GM12891 (cell line): ENCODE data around the gene SRMS.

ENCODE experiments used
- POLR2A ChIP-seq: IDR thresholded peaks from 2 replicates; pipeline ENCODE4 v1.6.1; 2011; ENCODE audit warnings: low read depth, low read length, control low read depth
- POLR2AphosphoS5 ChIP-seq: IDR thresholded peaks from 2 replicates; pipeline ENCODE4 v1.6.1; 2011; ENCODE audit warnings: low read depth, low read length, control low read depth

GRCh38 chr20:63555661-63556381, 8.3 kb upstream of the SRMS start:
- TF ChIP-seq POLR2AphosphoS5 (no peak), POLR2A (no peak)
